ENCODE results near the gene MGAT4A.

MGAT4A gene

GRCh38 chr2:98739020-98739419 lies 8.1 kb upstream of the MGAT4A start:
- Histone ChIP-seq H3K36me3 (no peaks in the 10 kb centered on the region), H3K4me3 (ENCODE audit: low read depth, low read length) (no peak overlapping the region), H3K27me3 (ENCODE audit: insufficient read depth, low read depth, severe bottlenecking) (no peaks in the 10 kb centered on the region), H3K9me3 (ENCODE audit: severe bottlenecking) (no peaks in the 10 kb centered on the region), H3K27ac (no peak overlapping the region)
- DNase-seq, result no peak
- TF ChIP-seq CTCF (IDR thresholded peaks at IDR 0.05; ENCODE audit: low read depth, low read length), result no peak

DNA sequence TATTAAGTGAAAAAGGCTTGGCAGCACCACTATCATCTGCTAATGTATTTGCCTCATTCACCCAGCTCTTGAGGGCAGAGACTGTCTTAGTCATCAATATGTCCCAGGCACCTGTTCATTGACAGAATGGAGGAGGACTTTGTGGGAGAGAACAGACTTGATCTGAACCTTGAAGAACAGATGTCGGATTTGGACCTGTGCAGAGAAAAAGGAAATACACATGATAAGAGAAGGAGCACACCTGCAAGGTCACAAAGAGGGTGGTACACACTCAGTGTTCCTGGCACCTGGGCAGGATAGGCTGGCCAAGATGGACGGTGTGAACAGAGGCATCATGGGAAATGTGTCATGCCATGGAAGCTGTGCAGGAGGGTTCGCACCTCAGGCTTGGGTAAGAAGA lies 7.4 kb upstream of the MGAT4A start:
- no peaks in the 10 kb centered on the region for H3K27me3 ChIP-seq (ENCODE audit: insufficient read depth, low read depth, severe bottlenecking)
- DNase-seq, result no peak

DNA sequence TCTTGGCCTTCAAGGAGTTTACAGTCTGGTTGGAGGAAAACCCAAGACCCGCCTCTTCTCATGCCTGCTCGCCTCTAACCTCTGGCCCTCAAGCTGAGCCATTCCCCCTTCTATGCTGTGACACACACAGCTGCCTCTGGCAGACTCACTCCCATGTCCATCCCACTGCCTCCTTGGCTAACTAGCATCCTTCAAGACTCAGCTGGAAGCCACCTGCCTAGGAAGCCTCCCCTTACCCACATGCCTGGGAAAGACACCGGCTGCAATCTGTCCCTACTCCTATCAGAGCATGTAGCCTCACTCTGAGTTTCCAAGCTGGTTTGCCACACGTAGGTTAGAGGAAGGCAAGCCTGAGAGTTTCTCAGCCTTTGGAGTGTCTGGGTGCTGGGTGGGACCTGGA lies 6.9 kb upstream of the MGAT4A start:
- no peak for TF ChIP-seq CTCF (IDR thresholded peaks at IDR 0.05; ENCODE audit: low read depth, low read length)

More for the DNA sequence above, 7.4 kb upstream of the MGAT4A start:
- no peak for TF ChIP-seq CTCF (IDR thresholded peaks at IDR 0.05; ENCODE audit: low read depth, low read length)
- H3K27ac ChIP-seq, result no peak overlapping the region
- H3K9me3 ChIP-seq (ENCODE audit: severe bottlenecking), result no peaks in the 10 kb centered on the region
- no peak overlapping the region for H3K4me3 ChIP-seq (ENCODE audit: low read depth, low read length)
- H3K36me3 ChIP-seq, result no peaks in the 10 kb centered on the region

DNA sequence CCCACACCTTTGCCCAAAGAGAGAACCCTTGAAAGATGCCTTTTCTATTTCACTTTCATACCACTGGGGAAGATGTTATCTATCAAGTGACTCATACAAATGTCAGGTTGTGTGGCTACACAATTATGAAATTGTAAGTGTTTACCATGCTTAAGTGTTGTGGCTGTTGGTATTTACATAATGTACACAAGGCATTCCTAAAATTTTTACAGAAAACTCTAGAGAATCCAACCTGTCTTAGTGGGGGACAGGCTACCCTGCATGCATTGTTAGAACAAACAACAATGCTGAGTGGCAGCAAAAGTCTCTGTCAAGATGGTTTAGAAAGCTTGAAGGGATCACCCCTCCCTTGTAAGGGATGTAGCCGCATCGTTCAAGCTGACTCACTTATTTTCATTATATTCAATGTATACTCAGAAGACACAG lies 5.5 kb upstream of the MGAT4A start:
- DNase-seq, result no peak
- no peaks in the 10 kb centered on the region for H3K36me3 ChIP-seq
- H3K9me3 ChIP-seq (ENCODE audit: severe bottlenecking), result no peaks in the 10 kb centered on the region
- no peak overlapping the region for H3K27ac ChIP-seq
- H3K4me3 ChIP-seq (ENCODE audit: low read depth, low read length), result no peak overlapping the region
- no peaks in the 10 kb centered on the region for H3K27me3 ChIP-seq (ENCODE audit: insufficient read depth, low read depth, severe bottlenecking)
- no peak for TF ChIP-seq CTCF (IDR thresholded peaks at IDR 0.05; ENCODE audit: low read depth, low read length)

More for the DNA sequence above, 6.9 kb upstream of the MGAT4A start:
- Histone ChIP-seq H3K27ac (no peak overlapping the region), H3K9me3 (ENCODE audit: severe bottlenecking) (no peaks in the 10 kb centered on the region), H3K27me3 (ENCODE audit: insufficient read depth, low read depth, severe bottlenecking) (no peaks in the 10 kb centered on the region), H3K36me3 (no peaks in the 10 kb centered on the region), H3K4me3 (ENCODE audit: low read depth, low read length) (no peak overlapping the region)
- no peak for DNase-seq

DNA sequence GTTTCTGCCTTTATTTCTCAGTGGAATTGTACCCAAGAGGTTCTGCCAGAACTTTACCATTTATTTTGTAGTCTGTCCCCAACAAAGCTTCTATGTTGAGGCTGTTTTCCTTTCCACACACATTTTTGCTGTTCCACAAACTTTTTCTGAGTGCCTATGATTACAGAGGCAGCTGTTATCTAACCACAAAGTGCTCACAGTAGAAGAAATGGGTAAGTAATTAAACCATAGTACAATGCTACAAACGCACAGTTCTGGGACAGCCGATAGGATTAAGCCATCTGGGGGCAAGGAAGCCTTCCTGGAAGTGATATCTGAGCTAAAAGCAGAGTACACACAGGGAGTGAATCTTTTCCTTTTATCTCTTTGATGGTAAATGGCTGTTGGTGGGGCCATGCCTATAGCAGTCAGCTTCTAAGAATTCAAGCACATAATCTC lies 3.9 kb upstream of the MGAT4A start:
- peak; percentile 16 for DNase-seq
- no peak overlapping the region for H3K4me3 ChIP-seq (ENCODE audit: low read depth, low read length)
- no peak for TF ChIP-seq CTCF (IDR thresholded peaks at IDR 0.05; ENCODE audit: low read depth, low read length)
- H3K27ac ChIP-seq, result no peak overlapping the region
- H3K36me3 ChIP-seq, result no peaks in the 10 kb centered on the region
- H3K27me3 ChIP-seq (ENCODE audit: insufficient read depth, low read depth, severe bottlenecking), result no peaks in the 10 kb centered on the region
- no peaks in the 10 kb centered on the region for H3K9me3 ChIP-seq (ENCODE audit: severe bottlenecking)

- H3K27ac ChIP-seq, result no peak overlapping the region
- no peaks in the 10 kb centered on the region for H3K36me3 ChIP-seq
- no peaks in the 10 kb centered on the region for H3K9me3 ChIP-seq (ENCODE audit: severe bottlenecking)
- H3K27me3 ChIP-seq (ENCODE audit: insufficient read depth, low read depth, severe bottlenecking), result no peaks in the 10 kb centered on the region
- TF ChIP-seq CTCF (IDR thresholded peaks at IDR 0.05; ENCODE audit: low read depth, low read length), result no peak
- no peak for DNase-seq
- no peak overlapping the region for H3K4me3 ChIP-seq (ENCODE audit: low read depth, low read length)
Observed at GRCh38 chr2:98734162-98734561, 3.2 kb upstream of the MGAT4A start.
